ENCODE data around the gene RNASEH1. TPM values are rescaled to one million over a fixed set of nuclear protein-coding genes. Genes with fewer than 3 reads are reported as not detected.

The RNASEH1 gene
- total RNA-seq, 1 experiment from 2014 or later: 42.0 TPM

DNA sequence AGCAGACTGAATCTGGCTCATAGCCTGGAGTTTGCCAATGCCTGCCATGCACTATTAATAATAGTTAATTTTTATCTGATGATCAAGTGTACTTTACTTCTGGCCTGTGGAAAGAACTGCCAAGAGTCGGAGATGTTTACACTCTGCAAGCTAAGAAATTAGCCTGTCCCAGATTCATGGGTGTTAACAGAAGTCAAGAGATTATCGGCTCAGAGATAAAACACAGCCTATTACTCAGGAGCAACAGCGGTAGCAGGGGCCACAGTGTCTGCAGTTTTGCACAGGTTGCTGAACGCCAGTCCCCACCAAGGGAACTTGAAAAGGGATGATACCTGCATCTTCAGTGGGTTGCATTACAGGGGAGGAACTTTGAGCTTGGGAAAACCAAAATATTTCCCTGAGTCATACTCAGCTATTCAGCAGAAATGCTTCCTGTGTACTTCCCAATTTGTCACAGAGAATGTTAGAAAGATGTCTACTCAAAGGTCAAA, 34.5 kb downstream of the RNASEH1 start:
- no peak overlapping the region for H3K56ac ChIP-seq (ENCODE audit: insufficient read length, low read depth, low read length)
- H2BK20ac ChIP-seq (ENCODE audit: low read depth, low read length, poor library complexity, severe bottlenecking): no peak overlapping the region
- WGBS (ENCODE audit: extremely low coverage, insufficient read length, low lambda C conversion rate): no CpG with 5 or more reads among the region's 4 CpGs
- no peak overlapping the region for H3K27ac Mint-ChIP-seq
- no peak overlapping the region for H3K9ac ChIP-seq (ENCODE audit: extremely low read depth, insufficient read length, low read length)
- H3K27me3 Mint-ChIP-seq (ENCODE audit: low read depth): peaks cover 14% of the 10 kb centered on the region
- no peak for DNase-seq
- no peaks in the 10 kb centered on the region for H4K20me1 ChIP-seq (ENCODE audit: control insufficient read depth, insufficient read depth, insufficient read length)
- H2BK120ac ChIP-seq (ENCODE audit: low read depth, low read length, poor library complexity, severe bottlenecking): no peak overlapping the region
- no peak overlapping the region for H2BK5ac ChIP-seq (ENCODE audit: insufficient read length, low read length)
- H2BK15ac ChIP-seq (ENCODE audit: low read depth, low read length): no peak overlapping the region
- no peak overlapping the region for H3K4me2 ChIP-seq (ENCODE audit: insufficient read depth, insufficient read length, low read length)
- H3K23me2 ChIP-seq (ENCODE audit: insufficient read length, low read depth, low read length, poor library complexity, severe bottlenecking): peaks cover 6% of the 10 kb centered on the region
- TF ChIP-seq, protein P1, sequence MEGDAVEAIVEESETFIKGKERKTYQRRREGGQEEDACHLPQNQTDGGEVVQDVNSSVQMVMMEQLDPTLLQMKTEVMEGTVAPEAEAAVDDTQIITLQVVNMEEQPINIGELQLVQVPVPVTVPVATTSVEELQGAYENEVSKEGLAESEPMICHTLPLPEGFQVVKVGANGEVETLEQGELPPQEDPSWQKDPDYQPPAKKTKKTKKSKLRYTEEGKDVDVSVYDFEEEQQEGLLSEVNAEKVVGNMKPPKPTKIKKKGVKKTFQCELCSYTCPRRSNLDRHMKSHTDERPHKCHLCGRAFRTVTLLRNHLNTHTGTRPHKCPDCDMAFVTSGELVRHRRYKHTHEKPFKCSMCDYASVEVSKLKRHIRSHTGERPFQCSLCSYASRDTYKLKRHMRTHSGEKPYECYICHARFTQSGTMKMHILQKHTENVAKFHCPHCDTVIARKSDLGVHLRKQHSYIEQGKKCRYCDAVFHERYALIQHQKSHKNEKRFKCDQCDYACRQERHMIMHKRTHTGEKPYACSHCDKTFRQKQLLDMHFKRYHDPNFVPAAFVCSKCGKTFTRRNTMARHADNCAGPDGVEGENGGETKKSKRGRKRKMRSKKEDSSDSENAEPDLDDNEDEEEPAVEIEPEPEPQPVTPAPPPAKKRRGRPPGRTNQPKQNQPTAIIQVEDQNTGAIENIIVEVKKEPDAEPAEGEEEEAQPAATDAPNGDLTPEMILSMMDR (conservative IDR thresholded peaks at IDR 0.05): no peak
- no peaks in the 10 kb centered on the region for H3K9me3 ChIP-seq (ENCODE audit: control insufficient read depth, low read depth, low read length)
- H3K4ac ChIP-seq (ENCODE audit: low read depth, low read length): no peak overlapping the region
- H3K4me3 Mint-ChIP-seq: no peak overlapping the region
- H2BK12ac ChIP-seq (ENCODE audit: insufficient read length, low read depth, low read length): no peak overlapping the region
- no peak overlapping the region for H3K23ac ChIP-seq (ENCODE audit: insufficient read length, low read depth, low read length)
- H3K79me1 ChIP-seq (ENCODE audit: insufficient read depth, low read depth, low read length, poor library complexity, severe bottlenecking): no peaks in the 10 kb centered on the region
- H3T11ph ChIP-seq (ENCODE audit: low read length): no peak overlapping the region
- peaks cover 0 to 2% of the 10 kb centered on the region in 2 experiments; a peak in 1 of 5 replicates for H3K9me3 Mint-ChIP-seq
- no peak overlapping the region for H4K91ac ChIP-seq (ENCODE audit: insufficient read length, low read depth, low read length)
- H3K4me1 ChIP-seq (ENCODE audit: insufficient read depth, low read length): peaks cover 5% of the 10 kb centered on the region; the same call in 1 of the 2 replicates
- no peak overlapping the region for H3K14ac ChIP-seq (ENCODE audit: insufficient read depth, low read length)
- H3K27me3 ChIP-seq (ENCODE audit: insufficient read depth, low read length): no peaks in the 10 kb centered on the region
- H3K18ac ChIP-seq (ENCODE audit: insufficient read length, low read depth, low read length): no peak overlapping the region
- no peak overlapping the region for H4K5ac ChIP-seq (ENCODE audit: insufficient read length, low read depth, low read length)
- H3K27ac ChIP-seq (ENCODE audit: insufficient read length, low read depth, low read length): no peak overlapping the region
- H3K36me3 Mint-ChIP-seq (ENCODE audit: insufficient read depth in 1 of 3, low read depth in 3 of 3): peaks cover 0 to 7% (median 2%) of the 10 kb centered on the region in 3 experiments; a peak in 2 of 7 replicates
- H2AK5ac ChIP-seq (ENCODE audit: insufficient read length, low read length): no peak overlapping the region
- H2AFZ ChIP-seq (ENCODE audit: low read length): no peak overlapping the region
- no peak overlapping the region for H4K8ac ChIP-seq (replicated peaks; ENCODE audit: insufficient read length, low read depth, low read length)
- H3K4me1 Mint-ChIP-seq: peaks cover 14% of the 10 kb centered on the region in 2 experiments
- no peaks in the 10 kb centered on the region for H3K79me2 ChIP-seq (ENCODE audit: insufficient read depth, low read length)
